ENCODE data around the gene TXNRD2.
A peak's percentile ranks its signal among the peaks of the same experiment; 100 is the strongest.

The TXNRD2 gene

DNA sequence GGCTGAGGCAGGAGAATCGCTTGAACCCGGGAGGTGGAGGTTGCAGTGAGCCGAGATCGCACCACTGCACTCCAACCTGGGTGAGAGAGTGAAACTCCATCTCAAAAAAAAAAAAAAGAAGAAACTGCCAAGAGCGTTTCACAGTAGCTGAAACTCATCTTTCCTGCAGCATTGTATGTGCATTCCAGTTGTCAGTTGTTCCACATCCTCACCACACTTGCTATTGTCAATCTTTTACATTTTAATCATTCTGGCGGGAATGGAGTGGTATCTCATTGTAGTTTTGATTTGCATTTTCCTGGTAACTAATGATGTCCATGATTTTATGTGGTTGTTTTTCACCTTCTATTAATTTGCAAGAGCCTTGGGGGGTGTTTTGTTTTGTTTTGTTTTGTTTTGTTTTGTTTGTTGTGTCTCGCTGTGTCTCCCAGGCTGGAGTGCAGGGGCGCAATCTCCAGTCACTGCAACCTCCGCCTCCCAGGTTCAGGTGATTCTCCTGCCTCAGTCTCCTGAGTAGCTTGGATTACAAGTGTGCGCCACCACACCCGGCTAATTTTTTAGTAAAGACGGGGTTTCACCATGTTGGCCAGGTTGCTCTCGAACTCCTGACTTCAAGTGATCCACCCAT lies 78.9 kb downstream of the TXNRD2 start:
- no peak for DNase-seq (ENCODE audit: low read depth in 2 of 2)

DNA sequence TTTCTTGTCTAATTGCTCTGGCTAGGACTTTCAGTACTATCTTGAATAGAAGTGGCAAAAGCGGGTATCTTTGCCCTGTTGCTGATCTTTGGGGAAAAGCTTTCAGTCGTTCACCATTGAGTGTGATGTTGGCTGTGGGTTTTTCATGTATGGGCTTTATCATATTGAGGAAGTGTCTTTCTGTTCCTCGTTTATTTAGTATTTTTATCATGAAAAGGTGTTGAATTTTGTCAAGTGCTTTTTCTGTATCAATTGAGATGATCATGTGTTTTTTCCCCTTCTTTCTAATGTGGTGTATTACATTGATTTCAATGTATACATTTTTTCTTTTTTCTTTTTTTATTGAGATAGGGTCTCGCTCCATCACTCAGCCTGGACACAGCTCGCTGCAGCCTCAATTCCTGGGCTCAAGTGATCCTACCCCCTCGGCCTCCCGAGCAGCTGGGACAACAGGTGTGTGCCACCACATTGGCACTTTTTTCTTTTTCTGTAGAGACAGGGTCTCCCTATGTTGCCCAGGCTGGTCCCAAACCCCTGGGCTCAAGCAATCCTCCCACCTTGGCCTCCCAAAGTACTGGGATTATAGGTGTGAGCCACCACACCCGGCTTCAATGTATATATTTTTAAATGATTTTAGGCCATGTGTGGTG lies 81.6 kb downstream of the TXNRD2 start:
- no peak for DNase-seq (ENCODE audit: low read depth in 2 of 2)

DNA sequence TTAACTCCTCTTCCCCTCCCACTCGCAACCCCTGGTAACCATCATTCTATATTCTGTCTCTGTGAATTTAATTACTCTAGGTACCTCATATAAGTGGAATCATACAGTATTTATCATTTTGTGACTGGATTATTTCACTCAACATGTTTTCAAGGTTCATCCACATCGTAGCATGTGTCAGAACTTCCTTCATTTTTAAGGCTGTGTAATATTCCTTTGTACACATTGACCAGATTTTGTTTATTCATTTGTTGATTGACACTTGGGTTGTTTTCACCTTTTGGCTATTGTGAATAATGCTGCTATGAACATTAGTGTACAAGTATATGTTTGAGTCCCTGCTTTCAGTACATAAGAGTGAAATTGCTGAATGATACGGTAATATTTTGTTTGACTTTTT lies 84.2 kb downstream of the TXNRD2 start:
- no peak for DNase-seq (ENCODE audit: low read depth in 2 of 2)

DNA sequence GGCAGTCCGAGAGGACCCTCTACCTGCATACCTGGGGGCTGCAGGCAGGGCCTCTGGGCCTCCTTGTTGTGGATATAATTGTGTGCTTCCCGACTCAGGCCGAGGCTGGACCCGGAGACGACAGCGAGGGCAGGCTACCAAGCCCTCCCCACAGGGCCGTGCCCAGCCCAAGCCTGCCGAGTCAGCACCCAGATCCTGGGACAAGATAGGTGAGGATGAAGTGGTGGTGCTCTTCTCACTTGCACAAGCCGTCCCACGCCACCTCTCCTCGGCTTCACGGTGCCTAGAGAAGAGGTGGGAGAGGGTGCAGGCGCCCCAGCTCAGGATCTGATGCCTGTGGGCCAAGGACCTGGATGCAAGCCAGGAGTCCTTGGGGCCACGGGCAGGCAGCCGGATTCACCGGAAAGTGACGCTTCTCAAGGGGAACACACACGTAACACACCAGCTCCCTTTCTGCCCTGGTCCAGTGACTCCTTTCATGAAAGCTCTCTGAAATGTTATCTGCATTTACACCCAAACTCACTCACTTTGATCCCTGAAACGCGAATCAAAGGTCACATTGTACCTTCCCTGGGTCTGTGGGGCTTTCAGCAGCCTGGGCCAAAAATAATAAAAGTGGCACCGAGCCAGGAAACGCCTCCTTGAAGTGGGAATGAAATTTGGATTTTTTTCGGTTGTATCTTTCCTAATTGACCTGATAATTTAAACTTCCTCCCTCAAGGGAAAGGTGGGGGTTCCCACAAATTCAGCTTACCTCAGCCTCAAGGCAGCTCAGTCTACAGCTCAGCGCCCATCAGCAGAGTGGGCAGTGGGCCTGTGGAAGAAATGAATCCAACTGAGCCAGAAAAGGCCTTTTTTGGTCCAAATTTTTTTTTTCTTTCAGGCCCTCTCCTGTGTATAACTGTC lies 85.9 kb downstream of the TXNRD2 start:
- no peak for DNase-seq (ENCODE audit: low read depth in 2 of 2)

DNA sequence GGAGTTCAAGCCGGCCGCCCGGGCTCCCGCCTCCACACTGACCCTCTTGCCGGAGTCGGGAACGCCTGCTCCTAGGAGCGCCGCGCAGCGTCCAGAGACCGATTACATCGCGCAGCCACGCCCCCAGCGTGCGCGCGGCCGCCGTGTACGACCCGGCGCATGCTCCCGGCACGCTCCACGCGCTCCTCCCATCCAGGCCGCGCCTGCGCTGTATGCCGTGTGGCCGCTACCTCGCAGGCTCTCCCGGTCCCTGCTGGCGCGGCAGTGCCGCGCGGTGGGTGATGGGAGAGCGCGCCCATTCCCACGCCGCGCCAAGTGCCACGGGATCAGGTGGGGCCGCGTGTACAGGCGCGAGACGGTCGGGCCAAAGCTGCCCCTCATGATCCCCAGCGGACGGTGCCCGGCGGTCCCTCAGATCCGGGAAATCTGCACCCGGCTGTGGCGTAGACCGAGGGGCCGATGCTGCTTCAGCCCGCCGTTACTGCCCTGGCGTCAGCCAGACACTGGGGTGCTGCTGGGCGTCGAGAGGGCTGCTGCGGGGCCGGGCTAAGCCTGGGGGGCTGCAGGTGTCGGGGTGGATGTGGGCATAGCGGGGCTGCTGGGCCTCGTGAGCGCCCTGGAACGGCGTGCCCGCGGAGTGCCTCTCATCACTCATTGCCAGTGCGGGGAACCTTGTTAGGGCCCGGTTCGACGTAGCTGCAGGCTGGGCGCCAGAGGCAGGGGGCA lies 86.7 kb downstream of the TXNRD2 start, which contains the start of the genes GNB1L and RTL10:
Gene GNB1L (minus strand): TSS at position 97 of the 726 bp plus-strand sequence. CDS start 33,519 bp downstream, outside the sequence.
Gene RTL10 (minus strand): TSS at position 97 of the 726 bp plus-strand sequence. CDS start 2,613 bp downstream, outside the sequence.
- peak; percentile 89 to 90 for DNase-seq (ENCODE audit: low read depth in 2 of 2)

DNA sequence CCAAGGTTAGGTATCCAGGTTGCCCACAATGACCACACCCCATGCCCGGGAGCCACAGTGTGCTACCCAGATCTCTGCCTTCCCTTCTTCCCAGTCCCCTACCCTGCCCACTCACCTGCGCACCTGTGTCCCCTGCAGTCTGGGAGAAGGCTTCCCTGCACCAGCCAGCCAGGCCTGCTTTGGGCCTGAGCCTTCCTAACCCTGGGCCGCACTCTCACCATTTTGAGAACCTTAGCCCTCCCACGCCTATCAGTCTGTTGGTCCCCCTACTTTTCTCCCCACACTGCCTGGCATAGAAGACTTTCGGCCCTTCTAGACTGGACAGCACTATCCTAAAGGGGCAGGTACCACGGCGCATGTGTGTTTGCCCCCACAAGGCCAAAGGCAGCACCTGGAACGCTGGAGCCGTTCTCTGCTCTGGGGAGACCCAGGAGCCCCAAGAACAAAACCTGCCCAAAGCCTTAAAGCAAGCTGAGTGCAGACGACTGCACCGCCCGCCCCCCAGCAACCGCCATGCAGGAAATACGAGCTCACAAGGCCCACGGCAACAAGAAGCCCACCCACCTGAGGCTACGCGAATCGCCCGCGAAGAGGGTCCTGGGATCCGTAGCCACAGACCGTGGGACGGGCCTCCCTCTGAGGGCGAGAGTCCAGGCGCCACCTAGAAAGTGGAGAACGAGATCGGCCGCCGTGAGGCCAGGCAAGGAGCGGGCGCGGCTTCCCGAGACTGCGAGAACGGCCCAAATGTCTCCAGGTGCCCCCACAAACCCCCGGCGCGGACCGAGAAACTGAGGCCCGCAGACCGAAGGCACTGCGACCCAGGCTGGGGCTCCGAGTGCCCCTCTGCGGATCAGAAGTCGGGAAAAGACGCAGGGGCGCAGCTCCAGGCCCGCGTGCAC lies 87.5 kb downstream of the TXNRD2 start:
- DNase-seq (ENCODE audit: low read depth in 2 of 2): no peak

DNA sequence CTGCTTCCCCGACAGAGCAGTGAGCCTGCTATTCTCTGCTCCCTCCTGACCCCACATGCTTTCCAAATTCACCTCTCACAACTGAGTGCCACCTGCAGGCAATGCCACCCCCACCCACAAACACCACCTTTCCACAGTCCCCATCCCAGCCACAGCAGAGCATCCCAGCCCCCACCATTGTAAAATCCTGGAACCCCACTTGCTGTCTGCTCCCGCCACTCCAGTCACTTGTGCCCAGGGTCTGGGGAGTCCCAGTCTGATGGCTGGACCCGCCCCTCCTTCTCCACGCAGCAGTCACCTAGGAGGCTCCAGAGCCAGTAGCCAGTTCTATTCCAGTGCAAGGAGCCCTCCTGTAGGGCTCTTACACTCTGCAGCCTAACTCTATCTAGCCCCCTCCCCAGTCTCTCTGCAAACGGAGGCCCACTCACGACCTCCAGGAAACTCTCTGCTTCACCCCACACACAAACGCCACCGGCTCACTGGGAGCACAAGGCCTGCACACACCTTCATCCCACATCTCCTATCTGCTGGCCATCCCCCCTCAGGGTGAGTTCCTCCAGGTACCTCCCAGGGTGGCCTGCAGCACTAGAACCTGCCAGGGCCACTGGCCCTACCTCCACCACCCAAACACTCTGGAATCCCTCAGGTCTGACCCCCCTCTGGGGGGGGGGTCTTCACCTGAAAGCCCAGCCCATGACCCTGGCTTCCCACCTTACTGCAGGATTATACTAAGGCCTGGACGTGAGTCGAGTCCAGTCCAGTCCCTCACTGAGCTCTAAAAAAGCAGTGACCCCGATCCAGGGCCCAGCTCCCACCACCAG lies 88.3 kb downstream of the TXNRD2 start:
- DNase-seq (ENCODE audit: low read depth in 2 of 2): no peak

DNA sequence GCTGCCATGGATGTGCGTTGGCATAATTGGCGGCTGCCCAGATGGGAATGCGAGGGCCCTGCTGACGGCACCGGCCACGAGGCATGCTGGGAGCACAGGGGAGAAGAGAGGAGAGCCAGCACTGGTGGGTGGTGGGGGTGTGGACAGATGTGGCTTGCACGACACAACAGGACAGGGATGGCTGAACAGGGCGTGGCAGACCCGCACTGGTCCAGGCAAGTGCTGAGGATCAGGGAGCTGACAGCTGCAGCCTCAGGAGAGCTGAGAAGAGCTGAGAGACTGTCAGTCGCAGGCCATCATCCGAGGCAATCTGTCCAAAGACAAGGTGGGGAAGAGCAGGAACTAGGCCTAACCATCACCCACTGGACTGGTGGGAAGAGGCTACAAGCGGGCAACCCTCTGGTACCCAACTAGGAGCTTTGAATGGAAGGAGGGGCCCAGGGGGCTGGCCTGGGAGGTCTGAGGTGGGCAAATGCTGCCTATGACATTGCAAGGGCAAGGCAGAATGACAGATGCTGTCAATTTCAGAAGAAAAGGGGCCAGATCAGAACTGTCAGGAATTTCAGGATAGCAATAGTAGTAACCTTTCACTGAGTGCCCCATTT lies 89.3 kb downstream of the TXNRD2 start:
- DNase-seq (ENCODE audit: low read depth in 2 of 2): no peak

DNA sequence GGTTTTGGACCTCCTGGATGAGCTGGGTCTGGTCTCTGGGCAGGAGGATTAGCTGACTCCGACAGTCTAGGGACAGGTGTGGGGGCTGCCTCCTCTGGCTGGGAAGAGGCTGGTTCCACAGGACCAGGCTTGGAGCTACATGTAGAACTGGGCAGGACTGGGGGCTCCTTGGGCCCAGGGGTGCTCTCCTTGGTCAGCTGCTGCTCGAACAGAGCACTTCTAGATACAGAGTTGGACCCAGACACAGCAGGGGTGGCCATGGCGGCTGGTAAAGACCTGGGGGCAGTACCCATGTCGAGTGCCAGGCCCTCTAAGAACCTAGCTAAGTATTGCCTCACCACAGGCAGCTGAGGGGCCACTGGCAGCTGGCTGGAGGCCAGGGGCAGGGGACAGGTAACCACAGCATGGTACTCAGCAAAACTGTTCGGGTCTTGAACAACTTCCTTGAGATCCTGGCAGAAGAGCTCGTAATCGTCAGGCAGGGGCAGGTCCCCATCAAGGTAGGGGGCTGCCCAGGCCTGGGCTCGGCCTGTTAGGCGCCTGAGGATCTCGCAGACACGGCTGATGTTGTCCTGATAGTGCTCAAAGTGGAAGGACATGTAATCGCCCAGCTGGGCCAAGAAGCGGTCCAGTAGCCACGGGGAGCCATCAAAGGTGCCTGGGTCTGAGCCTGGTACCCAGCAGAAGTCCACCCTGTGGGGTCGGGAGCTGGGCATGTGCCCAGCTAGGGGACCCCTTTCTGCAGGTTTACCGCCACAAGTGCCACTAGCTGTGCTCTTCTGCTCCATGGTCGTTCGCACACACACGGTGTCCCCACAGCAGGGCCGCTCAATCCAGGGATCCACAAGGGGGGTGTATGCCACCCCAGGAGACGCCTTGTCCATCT lies 90.1 kb downstream of the TXNRD2 start:
- DNase-seq (ENCODE audit: low read depth in 2 of 2): no peak

DNA sequence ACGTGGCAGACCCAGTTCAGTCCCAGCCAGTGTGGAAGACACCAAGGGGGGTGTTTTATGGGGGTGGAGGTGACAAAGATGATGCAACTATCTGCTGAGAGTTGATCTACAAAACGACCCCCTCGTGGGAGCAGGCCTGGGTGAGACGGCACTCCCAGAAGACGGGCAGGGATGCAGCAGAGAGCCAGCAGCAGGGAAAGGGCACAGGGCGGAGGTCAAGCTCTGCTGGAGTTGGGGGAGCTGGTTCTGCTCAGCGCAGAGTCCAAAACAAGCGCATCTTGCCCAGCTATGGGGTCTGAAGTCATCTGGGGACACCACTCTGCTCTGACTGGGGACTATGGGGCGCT lies 90.9 kb downstream of the TXNRD2 start:
- no peak for DNase-seq (ENCODE audit: low read depth in 2 of 2)

DNA sequence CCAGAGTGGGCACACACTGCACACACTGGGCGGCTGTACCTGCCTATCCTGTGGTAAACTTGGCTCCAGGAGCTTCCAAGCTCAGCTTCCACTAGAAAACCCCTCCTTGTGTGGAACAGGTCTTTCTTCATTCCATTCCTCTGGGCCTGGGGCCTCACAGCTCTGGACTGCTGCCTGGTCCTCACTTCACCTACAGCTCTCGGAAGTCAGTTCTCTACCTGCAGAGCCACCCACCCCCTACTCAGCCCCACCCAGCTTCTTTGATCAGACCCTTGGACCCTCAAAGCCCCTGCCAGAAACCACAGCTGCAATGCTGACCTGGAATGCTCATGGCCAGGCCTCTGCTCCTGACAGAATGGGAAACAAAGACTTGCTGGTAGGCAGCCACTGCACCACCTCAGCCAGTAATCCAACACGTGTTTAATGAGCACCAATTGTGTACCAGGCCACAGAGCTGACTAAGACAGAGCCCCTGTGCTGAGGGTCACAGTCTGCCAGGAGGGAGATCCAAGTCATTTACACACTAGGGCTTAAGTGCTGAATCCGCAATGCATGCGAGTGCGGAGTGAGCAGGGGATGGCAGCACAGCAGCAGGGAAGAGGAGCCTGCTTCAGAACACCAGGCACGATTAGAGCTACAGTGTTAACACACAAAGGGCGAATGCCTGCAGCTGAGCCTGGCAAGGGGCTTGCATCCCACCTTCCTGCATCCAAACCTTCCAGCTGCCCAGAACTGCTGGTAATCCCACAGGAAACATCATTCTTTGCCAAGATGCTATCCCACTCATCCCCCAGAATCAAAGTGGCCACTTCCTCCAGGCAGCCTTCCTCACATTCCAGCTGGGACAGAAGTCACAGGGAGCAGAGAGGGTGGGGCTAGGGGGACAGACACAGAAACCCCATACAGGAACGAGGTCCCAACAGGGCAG lies 91.5 kb downstream of the TXNRD2 start:
- no peak for DNase-seq (ENCODE audit: low read depth in 2 of 2)

DNA sequence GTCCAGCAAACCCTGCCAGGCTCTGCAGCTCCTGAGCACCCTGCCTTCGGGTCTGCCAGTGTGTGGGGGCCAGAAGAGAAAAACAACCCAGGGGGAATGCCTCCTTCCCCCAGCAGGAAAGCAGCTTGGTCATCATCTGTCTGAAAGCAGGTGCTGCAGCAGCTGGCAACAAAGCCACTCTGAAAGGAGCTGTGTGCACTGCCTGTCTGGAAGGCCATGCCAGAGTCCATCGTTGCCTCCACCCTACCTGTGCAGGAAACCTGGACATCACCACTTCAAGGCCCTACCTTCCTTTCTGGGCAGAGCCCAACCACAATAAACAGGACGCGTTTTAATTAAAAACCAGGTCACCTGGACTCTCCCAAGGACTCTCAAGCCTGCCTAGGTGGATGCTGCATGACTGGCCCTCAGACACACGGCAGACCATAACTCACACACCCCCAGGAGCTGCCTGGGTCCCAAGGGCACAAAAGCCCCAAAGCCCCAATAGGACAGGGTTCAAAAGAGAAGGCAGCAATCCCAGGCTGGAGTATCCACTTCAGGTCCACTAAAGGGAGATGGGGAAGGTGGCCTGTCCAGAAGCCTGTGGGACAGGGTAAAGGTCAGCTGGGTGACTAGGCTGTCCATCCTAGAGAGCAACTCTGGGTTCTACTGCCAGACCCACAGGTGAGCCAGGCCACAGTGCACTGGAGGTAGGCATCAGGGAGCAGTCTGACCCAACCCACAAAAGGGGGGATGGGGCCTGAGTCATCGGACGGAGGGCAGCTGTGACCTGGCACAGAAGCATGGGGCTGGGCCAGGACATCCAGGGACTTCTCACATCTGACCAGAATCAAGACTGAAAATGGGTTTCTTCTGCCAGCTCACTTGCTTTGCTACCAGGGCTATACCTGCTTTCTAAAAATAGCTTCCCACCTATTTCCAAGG lies 93.1 kb downstream of the TXNRD2 start:
- no peak for DNase-seq (ENCODE audit: low read depth in 2 of 2)

DNA sequence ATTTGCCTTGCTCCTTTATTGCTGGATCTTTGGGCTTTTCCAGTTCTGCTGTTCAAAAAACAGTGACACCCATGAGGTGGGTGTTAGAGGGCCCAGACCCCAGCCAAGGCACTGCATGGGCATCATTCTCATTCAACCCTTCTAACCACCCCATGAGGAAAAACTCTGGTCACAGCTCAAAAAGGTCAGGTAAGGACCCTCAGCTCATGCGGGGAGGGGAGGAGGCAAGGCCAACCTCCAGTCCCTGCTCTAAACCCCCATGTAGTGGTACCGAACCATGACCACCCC lies 94.3 kb downstream of the TXNRD2 start:
- DNase-seq (ENCODE audit: low read depth in 2 of 2): no peak

DNA sequence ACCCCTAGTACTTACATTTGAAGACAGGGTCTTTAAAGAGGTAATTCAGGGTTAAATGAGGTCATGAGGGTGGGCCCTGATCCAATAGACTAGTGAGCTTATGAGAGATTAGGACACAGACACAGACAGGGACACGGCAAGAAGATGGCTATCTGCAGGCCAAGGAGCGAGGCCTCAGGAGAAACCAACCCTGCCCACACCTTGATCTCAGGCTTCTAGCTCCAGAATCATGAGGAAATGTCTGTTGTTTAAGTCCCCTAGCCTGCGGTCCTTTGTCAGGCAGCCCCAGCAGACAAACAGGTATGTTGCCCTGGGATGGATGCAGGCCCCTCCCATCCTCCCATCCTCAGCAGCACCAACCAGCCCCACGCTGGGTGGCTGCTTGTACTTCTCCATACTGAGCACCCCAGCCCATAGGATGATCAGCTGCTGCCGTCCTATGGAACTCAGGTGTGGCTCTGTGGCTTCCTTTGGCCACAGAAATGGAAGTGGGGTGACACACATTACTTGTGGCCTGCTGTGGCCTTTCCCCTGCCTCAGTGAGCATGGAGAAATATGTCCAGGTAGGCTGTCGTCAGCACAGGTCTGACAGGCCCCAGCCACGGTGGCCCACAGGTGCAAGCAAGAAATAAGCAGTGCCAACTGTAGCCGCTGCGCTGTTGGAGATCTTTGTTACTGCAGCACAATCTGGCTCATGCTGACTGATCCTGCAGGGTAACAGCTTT lies 94.8 kb downstream of the TXNRD2 start:
- DNase-seq (ENCODE audit: low read depth in 2 of 2): no peak

DNA sequence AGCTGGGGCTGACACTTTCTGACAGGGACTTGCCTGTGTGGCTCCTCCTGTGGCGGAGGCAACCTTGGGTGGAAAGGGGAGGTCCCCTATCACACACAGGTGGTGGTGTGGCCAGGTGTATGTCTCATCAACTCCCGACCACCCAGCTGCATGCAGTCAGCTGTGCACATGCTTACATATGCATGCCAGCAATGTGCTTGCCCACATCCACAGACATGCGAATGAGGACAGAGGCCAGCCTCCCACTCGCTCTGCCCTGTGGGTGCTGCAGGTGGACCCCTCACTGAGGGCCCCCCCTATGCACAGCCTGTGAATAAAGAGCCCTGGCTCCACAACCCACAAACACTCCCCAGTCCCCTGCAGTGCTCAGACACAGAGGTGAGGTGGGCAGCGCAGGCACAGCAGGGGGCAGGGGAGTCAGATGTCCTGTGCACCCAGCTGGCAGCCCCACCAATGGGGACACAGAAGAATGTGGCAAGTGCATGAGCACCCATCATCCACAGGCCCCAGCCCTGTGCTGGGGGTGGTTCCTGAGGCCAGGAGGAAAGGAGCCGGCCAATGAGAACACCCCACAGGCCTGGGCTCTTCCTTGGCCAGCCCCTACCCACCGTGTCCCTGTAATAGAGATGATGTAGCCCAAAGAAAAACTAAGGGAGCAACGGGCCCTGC lies 96.4 kb downstream of the TXNRD2 start:
- DNase-seq (ENCODE audit: low read depth in 2 of 2): no peak
